GM12874 (cell line): ENCODE measurements around the gene GNG12.

Experiments
- TF ChIP-seq, protein P1 (sequence below): IDR thresholded peaks from 2 replicates; pipeline ENCODE4 v1.5.1; 2011; ENCODE audit warnings: low read depth, mild to moderate bottlenecking, control low read depth, low read length, moderate library complexity; ENCODE audit not compliant: insufficient read depth

The GNG12 gene

DNA sequence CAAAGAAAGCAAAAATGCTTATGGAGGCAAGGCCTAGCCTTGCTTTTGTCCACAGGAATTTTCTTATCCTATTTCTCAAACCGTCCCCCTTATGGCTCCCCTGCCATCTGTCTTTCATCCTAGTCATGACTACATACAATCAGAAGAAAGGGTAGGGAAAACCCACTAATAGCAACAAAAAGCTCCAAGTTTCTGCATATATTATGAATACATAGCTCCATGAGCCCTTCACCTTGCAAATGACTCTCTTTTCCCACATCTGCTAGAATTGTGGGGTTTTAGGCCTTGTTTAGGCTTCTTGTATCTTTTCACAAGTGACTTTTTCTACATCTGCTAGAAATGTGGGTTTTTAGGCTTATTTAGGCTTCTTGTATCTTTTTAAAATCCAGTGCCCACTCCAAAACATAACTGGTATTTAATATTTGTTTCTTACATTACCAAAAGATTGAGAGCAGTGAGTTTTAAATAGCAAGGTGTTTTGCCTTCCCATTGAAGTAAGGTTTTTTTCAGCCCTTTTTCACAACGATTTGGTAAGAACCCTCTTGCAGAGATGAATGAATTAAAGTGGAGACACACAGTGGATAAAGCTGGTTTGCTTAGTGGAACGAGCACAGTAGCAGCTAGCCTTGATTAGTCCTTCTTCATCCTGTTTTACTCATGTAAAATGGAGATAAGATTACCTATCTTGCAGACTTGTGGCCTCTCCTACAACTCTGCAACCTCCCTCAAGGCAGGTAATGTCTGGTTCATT lies 143.8 kb downstream of the GNG12 start:
- TF ChIP-seq, protein P1, sequence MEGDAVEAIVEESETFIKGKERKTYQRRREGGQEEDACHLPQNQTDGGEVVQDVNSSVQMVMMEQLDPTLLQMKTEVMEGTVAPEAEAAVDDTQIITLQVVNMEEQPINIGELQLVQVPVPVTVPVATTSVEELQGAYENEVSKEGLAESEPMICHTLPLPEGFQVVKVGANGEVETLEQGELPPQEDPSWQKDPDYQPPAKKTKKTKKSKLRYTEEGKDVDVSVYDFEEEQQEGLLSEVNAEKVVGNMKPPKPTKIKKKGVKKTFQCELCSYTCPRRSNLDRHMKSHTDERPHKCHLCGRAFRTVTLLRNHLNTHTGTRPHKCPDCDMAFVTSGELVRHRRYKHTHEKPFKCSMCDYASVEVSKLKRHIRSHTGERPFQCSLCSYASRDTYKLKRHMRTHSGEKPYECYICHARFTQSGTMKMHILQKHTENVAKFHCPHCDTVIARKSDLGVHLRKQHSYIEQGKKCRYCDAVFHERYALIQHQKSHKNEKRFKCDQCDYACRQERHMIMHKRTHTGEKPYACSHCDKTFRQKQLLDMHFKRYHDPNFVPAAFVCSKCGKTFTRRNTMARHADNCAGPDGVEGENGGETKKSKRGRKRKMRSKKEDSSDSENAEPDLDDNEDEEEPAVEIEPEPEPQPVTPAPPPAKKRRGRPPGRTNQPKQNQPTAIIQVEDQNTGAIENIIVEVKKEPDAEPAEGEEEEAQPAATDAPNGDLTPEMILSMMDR, result no peak

GRCh38 chr1:67688526-67689219 lies 144.6 kb downstream of the GNG12 start:
- TF ChIP-seq, protein P1, result no peak

GRCh38 chr1:67687649-67688048 lies 145.6 kb downstream of the GNG12 start:
- TF ChIP-seq, protein P1, result no peak

DNA sequence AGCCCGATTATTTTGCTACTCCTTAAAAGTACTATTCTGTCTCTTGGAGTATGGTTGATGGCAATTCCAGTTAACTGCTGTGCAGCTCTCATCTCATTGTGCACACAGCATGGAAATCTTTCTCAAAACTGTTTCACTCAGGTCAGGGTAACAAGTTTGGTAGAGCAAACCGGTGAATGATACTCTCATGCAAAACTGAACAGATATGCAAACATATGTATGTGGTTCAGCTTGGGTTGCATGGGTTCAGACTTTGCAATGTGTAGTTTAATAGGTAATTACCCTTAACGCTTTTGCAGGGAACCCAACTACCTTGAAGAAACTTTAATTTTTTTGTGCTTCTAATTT lies 146.1 kb downstream of the GNG12 start:
- TF ChIP-seq, protein P1, result no peak

DNA sequence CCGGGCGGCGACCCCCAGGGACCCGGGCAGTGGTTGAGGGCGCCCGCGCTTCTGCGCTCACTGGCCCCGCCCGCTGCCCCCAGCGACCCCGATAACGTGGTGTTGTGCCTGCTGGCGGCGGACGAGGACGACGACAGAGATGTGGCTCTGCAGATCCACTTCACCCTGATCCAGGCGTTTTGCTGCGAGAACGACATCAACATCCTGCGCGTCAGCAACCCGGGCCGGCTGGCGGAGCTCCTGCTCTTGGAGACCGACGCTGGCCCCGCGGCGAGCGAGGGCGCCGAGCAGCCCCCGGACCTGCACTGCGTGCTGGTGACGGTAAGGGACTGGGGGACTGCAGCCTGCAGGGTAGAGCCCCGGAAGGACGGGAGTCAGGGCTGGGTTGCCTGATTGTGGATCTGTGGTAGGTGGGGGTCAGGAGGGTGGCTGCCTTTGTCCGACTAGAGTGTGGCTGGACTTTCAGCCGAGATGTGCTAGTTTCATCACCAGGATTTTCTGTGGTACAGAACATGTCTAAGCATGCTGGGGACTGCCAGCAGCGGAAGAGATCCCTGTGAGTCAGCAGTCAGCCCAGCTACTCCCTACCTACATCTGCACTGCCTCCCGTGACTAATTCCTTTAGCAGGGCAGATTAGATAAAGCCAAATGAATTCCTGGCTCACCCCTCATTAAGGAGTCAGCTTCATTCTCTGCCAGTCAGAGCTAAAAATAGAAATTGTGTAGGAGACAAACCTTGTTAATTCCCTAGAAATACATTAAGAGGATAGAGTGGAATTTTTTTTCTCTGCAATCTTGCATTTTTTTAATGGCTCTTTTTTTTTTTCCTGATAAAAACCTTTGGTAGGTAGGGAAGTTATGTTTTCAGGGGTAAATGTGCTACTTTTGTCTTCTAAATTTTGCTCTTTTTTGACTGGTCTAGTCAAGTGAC lies 146.7 kb downstream of the GNG12 start:
- TF ChIP-seq, protein P1, result no peak

- TF ChIP-seq, protein P1, result no peak
Measured at GRCh38 chr1:67685558-67686266, 147.6 kb downstream of the GNG12 start.
